Ovary (tissue), 3 donors: ENCODE results near the gene IL22RA2.

Experiments used
- EP300 ChIP-seq: sonication (generic); formaldehyde crosslinking; IDR thresholded peaks from one replicate; pipeline ENCODE4 v1.6.1; 2017; ENCODE audit warnings: antibody characterized with exemption
- POLR2A ChIP-seq: fragments of 450-650 bp; IDR thresholded peaks from one replicate; pipeline ENCODE4 v1.6.1; 2017; ENCODE audit warnings: antibody characterized with exemption, mild to moderate bottlenecking, moderate library complexity
- TF ChIP-seq, protein P1 (sequence below), 3 donors: fragments of 450-650 bp in 2 of 3; fragments of 200-600 bp in 1 of 3; IDR thresholded peaks; one replicate each; pipeline versions ENCODE4 v1.5.1 to v1.8.0; 2016 to 2022; ENCODE audit warnings: antibody characterized with exemption in 3 of 3, mild to moderate bottlenecking in 1 of 3
- donor health status: DM: no; HTN: no; CAD: no.

DNA sequence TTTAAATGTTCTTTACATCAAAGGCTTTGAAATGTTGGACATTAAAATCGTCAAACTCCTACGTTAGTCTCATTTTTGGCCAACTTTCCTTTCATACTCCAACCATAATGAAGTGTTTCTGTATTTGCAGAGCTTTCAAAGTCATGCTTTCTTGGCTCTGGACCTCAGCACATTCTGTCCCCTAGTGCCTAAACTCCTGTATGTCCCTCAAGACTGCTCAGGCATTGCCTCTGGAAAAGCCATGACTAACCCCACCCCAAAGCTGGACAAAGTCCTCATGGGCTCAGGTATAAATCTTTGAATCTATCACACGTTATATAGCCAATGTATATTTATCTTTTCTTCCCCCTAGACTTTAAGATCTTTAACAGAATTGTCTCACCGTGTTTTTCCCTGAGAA lies 26.8 kb upstream of the IL22RA2 start:
- TF ChIP-seq, protein P1, sequence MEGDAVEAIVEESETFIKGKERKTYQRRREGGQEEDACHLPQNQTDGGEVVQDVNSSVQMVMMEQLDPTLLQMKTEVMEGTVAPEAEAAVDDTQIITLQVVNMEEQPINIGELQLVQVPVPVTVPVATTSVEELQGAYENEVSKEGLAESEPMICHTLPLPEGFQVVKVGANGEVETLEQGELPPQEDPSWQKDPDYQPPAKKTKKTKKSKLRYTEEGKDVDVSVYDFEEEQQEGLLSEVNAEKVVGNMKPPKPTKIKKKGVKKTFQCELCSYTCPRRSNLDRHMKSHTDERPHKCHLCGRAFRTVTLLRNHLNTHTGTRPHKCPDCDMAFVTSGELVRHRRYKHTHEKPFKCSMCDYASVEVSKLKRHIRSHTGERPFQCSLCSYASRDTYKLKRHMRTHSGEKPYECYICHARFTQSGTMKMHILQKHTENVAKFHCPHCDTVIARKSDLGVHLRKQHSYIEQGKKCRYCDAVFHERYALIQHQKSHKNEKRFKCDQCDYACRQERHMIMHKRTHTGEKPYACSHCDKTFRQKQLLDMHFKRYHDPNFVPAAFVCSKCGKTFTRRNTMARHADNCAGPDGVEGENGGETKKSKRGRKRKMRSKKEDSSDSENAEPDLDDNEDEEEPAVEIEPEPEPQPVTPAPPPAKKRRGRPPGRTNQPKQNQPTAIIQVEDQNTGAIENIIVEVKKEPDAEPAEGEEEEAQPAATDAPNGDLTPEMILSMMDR (IDR thresholded peaks at IDR 0.05) = no peak
- TF ChIP-seq POLR2A (no peak), EP300 (no peak)
